Measurements from ENCODE around the gene PLA1A.

GRCh38 chr3:119639494-119640350 is 42.0 kb downstream of the PLA1A start:
- TF ChIP-seq ZBTB33 (IDR thresholded peaks at IDR 0.05) (no peak), CTCF (IDR thresholded peaks at IDR 0.05 in 2 of 3, conservative IDR thresholded peaks at IDR 0.05 in 1 of 3; ENCODE audit: control insufficient read depth in 2 of 3, extremely low read depth in 1 of 3, insufficient read depth in 1 of 3, low read depth in 3 of 3, low read length in 3 of 3) (no peak), POLR2A (IDR thresholded peaks at IDR 0.05; ENCODE audit: low read depth, low read length) (no peak)

Data from GM12878 (cell line).